GM18858 (cell line): Measurements from ENCODE around the gene TRIM54.

Experiments
- ATAC-seq: cut with Tn5 transposase; IDR thresholded peaks from one replicate; pipeline ENCODE4 v1.9.1; 2021; ENCODE audit not compliant: unreplicated experiment

TRIM54 gene

DNA sequence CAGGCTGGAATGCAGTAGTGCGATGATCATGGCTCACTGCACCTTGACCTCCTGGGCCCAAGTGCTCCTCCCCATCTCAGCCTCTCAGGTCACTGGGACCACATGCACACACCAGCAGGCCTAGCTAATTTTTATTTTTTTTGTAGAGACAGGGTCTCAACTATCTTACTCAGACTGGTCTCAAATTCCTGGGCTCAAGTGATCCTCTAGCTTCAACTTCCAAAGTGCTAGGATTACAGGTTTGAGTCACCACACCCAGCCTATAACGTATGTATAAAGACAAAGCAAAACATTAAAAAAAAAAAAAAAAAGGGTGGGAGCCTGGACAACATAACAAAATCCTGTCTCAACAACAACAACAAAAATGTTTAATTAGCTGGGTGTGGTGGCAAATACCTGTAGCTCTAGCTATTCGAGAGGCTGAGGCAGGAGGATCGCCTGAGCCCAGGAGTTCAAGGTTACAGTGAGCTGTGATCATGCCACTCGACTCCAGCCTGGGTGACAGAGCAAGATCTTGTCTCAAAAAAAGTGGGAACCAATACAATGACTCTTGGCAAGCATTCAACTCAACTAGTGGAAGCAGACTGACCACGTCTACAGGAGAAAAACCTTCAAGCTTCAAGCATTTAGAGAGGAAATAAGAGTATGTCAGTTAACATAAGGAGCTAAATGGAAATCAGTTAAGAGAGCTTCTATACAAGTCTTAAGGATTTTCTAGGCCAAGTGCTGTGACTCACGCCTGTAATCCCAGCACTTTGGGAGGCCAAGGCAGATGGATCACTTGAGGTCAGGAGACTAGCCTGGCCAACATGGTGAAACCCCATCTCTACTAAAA is 71.8 kb downstream of the TRIM54 start:
- no peak for ATAC-seq

DNA sequence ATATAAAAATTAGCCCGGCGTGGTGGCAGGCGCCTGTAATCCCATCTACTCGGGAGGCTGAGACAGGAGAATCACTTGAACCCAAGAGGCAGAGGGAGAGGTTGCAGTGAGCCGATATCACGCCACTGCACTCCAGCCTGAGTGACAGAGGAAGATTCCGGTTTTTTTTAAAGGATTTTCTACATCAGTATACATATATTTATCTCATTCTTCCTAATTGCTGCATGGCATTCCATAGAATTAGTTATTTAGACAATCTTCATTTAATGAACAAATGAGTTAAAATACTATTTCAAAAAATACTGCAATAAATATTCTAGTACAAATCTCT is 72.3 kb downstream of the TRIM54 start:
- ATAC-seq: no peak

DNA sequence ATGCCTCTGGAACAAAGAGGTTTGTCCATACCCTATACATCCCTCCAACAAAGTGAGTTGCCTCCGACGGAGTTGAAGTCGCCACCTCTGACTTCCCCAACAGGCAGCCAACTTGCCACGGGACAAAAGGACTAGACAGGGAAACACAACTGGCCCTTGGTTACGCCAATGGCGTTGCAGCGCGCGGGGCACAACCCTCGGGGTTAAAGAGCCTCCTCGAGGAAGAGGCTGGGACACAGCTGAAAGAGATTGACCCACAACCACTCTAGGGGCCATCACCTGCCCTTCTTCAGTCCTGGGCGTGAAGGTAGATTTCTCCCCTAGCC is 73.8 kb downstream of the TRIM54 start:
- ATAC-seq: peak; percentile 21

DNA sequence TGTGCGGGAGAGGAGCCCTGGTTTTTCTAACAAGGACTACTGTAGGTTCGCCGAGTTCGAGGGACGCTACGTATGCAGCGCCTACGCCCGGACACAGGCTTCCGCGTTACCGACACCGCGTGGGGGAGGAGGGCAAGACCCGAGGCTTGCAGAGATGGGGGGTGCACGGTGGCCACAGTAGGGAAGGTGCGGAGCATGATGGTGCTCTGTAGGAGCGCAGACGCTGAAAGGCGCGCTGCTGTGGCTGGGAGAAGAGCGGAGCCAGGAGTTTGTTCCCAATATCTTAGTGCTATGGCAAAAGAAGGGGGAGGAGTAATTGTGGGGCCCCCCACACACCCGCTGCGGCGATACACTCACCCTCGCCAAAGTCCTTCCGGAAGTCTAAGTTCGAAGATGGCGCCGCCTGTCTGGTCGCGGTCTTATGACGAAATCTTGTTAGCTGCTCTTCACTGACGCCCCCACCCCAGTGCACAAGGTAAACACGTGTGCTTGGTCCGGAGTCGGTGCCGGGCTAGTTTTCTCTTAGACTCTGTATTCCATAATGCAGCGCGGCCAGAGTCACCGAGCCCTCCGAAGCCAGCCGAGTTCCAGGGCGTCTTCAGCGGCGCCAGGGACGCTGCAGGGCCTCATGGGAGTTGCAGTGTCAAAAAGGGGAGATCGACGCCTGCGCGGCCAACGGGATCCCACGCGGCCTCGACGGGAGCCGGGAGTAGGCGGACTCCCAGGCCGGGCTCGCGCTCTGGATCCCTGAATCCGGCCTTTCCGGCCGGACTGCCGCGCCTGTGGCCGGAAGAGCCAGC is 74.4 kb downstream of the TRIM54 start, which contains the start of gene GTF3C2:
GTF3C2 (minus strand) TSS at position 383 of the 800 bp plus-strand sequence. CDS start 13,210 bp downstream, outside the sequence.
- ATAC-seq: peak; percentile 74
